IMR-90 (cell line): ENCODE results near the gene LARP1B. TPM values are rescaled to one million over a fixed set of nuclear protein-coding genes. Genes with fewer than 3 reads are reported as not detected.
A peak's percentile ranks its signal among the peaks of the same experiment; 100 is the strongest.

Experiments used
- ATAC-seq: fragments of 200-7000 bp; cut with Tn5 transposase; 2 replicates; pipeline ENCODE4 v1.9.1; 2020; ENCODE audit warnings: low read depth, mild to moderate bottlenecking, moderate library complexity
- BruUV-seq: library from RNA; stranded (reverse); fragments of 400-500 nt; replicated peaks from 2 replicates; lab custom pipeline; 2021; lab: Mats Ljungman, UMichigan
- CTCF ChIA-PET: fragments of 300-600 bp; formaldehyde crosslinking; extraction: SDS; loops from one replicate; lab custom pipeline; 2021; ENCODE audit warnings: antibody characterized with exemption; lab: Yijun Ruan, JAX
- POLR2A ChIA-PET: fragments of 300-600 bp; sonication (Branson Sonifier 250); formaldehyde crosslinking; loops from one replicate; lab custom pipeline; 2022; ENCODE audit warnings: antibody characterized with exemption; ENCODE audit not compliant: unreplicated experiment; lab: Charles Lee
- DNase-seq: peaks from one replicate; pipeline ENCODE4 v3.0.0; 2013
- H2AFZ ChIP-seq: replicated peaks from 2 replicates; pipeline ENCODE3; 2013; ENCODE audit warnings: low read length, mild to moderate bottlenecking; ENCODE audit not compliant: poor library complexity
- H2AK5ac ChIP-seq: 2 replicates; pipeline ENCODE4 v1.6.1; 2013; ENCODE audit warnings: low read depth, low read length, inconsistent platforms
- H2AK9ac ChIP-seq: replicated peaks from 2 replicates; pipeline ENCODE3; 2013; ENCODE audit warnings: mild to moderate bottlenecking, low read depth, low read length, moderate library complexity; ENCODE audit not compliant: poor library complexity
- H2BK120ac ChIP-seq: 2 replicates; pipeline ENCODE4 v1.6.1; 2013; ENCODE audit warnings: low read depth, low read length, inconsistent platforms
- H2BK15ac ChIP-seq: 3 replicates; pipeline ENCODE4 v1.6.1; 2013; ENCODE audit warnings: low read depth, low read length, inconsistent platforms
- H2BK20ac ChIP-seq: 2 replicates; pipeline ENCODE4 v1.6.1; 2013; ENCODE audit warnings: low read depth, mild to moderate bottlenecking, inconsistent platforms, low read length, moderate library complexity
- H2BK5ac ChIP-seq: 2 replicates; pipeline ENCODE4 v1.6.1; 2013; ENCODE audit warnings: mild to moderate bottlenecking, low read depth, low read length, inconsistent platforms; ENCODE audit not compliant: poor library complexity, severe bottlenecking
- H3K14ac ChIP-seq: replicated peaks from 2 replicates; pipeline ENCODE4 v1.6.1; 2013; ENCODE audit warnings: low read depth, low read length, inconsistent platforms
- H3K18ac ChIP-seq: 2 replicates; pipeline ENCODE4 v1.6.1; 2013; ENCODE audit warnings: low read depth, low read length, control low read depth
- H3K23ac ChIP-seq: 2 replicates; pipeline ENCODE4 v1.6.1; 2013; ENCODE audit warnings: low read depth, low read length, inconsistent platforms
- H3K27ac ChIP-seq: 2 replicates; pipeline ENCODE4 v1.5.1; 2013; ENCODE audit warnings: mild to moderate bottlenecking, control low read depth, low read length; ENCODE audit not compliant: insufficient read depth
- H3K27me3 ChIP-seq: 2 replicates; pipeline ENCODE4 v1.6.1; 2013; ENCODE audit warnings: low read length; ENCODE audit not compliant: control insufficient read depth, insufficient read depth
- H3K36me3 ChIP-seq: 2 replicates; pipeline ENCODE4 v1.6.1; 2013; ENCODE audit warnings: low read length, mixed read lengths; ENCODE audit not compliant: control insufficient read depth, insufficient read depth
- H3K4ac ChIP-seq: 2 replicates; pipeline ENCODE4 v1.6.1; 2013; ENCODE audit warnings: low read depth, low read length, inconsistent platforms
- H3K4me1 ChIP-seq: 2 replicates; pipeline ENCODE4 v1.6.1; 2013; ENCODE audit warnings: low read length, mixed read lengths; ENCODE audit not compliant: control insufficient read depth, insufficient read depth
- H3K4me2 ChIP-seq: 2 replicates; pipeline ENCODE4 v1.6.1; 2013; ENCODE audit warnings: low read depth, mild to moderate bottlenecking, control low read depth, low read length, moderate library complexity
- H3K4me3 ChIP-seq: 2 replicates; pipeline ENCODE4 v1.5.1; 2013; ENCODE audit warnings: low read depth, mild to moderate bottlenecking, control low read depth, low read length, moderate library complexity; ENCODE audit not compliant: insufficient read depth
- H3K56ac ChIP-seq: 2 replicates; pipeline ENCODE4 v1.6.1; 2013; ENCODE audit warnings: low read length, inconsistent platforms; ENCODE audit not compliant: insufficient read depth; ENCODE audit errors: extremely low read depth
- H3K79me1 ChIP-seq, 2 experiments: 2 replicates each; pipeline ENCODE4 v1.6.1; 2013; ENCODE audit warnings: low read length in 2 of 2, inconsistent platforms in 1 of 2, low read depth in 1 of 2
- H3K9ac ChIP-seq: 2 replicates; pipeline ENCODE4 v1.6.1; 2013; ENCODE audit warnings: low read depth, low read length, control low read depth
- H3K9me1 ChIP-seq: 2 replicates; pipeline ENCODE4 v1.6.1; 2013; ENCODE audit warnings: low read length, inconsistent platforms; ENCODE audit not compliant: insufficient read depth
- H3K9me3 ChIP-seq: 2 replicates; pipeline ENCODE4 v1.6.1; 2013; ENCODE audit warnings: low read length; ENCODE audit not compliant: control insufficient read depth, insufficient read depth
- H4K20me1 ChIP-seq: 2 replicates; pipeline ENCODE4 v1.6.1; 2013; ENCODE audit warnings: low read length, inconsistent platforms; ENCODE audit not compliant: insufficient read depth
- H4K5ac ChIP-seq: 2 replicates; pipeline ENCODE4 v1.6.1; 2013; ENCODE audit warnings: mild to moderate bottlenecking, low read depth, low read length, control low read depth
- H4K8ac ChIP-seq, 2 experiments: 2 replicates each; pipeline ENCODE4 v1.6.1; 2013; ENCODE audit warnings: low read depth in 2 of 2, low read length in 2 of 2, control low read depth in 1 of 2, inconsistent platforms in 1 of 2
- H4K91ac ChIP-seq: 2 replicates; pipeline ENCODE4 v1.6.1; 2013; ENCODE audit warnings: low read depth, low read length, inconsistent platforms; ENCODE audit not compliant: insufficient read depth
- MAFK ChIP-seq: IDR thresholded peaks from 2 replicates; pipeline ENCODE4 v1.6.1; 2012; ENCODE audit warnings: low read depth, low read length, improper control_type of control experiment
- NFE2L2 ChIP-seq: fragments of 150-350 bp; IDR thresholded peaks from 2 replicates; pipeline ENCODE4 v1.6.1; 2016; ENCODE audit warnings: low read depth, mild to moderate bottlenecking, low read length
- WGBS, 2 experiments: methylation state at CpG; one replicate each; pipeline versions ENCODE4 v1.1.5 to v1.1.7; 2013; ENCODE audit warnings: missing lambda C conversion rate in 2 of 2; ENCODE audit not compliant: insufficient read length in 1 of 2; ENCODE audit errors: extremely low coverage in 2 of 2; 5-methylcytosine and 5-hydroxymethylcytosine counted together
- dilution Hi-C: fragments of 300-500 bp; cut with HindIII; formaldehyde crosslinking; loops from one replicate; pipeline ENCODE4 v1.14.3; 2018; ENCODE audit warnings: low sequenced_read_pairs; ENCODE audit not compliant: unreplicated experiment
- in situ Hi-C: fragments of 300-500 bp; cut with MboI; formaldehyde crosslinking; loops from 3 replicates; pipeline ENCODE4 v1.14.3; 2019; ENCODE audit warnings: low sequenced_read_pairs, inconsistent platforms, mixed read lengths
- intact Hi-C: fragments of 100-400 bp; cut with micrococcal nuclease; formaldehyde crosslinking; loops from 2 replicates; pipeline ENCODE4 v1.10.0; 2022
- polyA plus RNA-seq, 3 experiments: library from polyadenylated mRNA; depleted of rRNA; stranded (reverse); fragments of >200 nt; gene quantifications; 2 replicates each; pipeline ENCODE4 v1.2.3, GENCODE V29; 2012; ENCODE audit warnings: low replicate concordance in 1 of 3
- total RNA-seq: library from RNA; depleted of rRNA; stranded (reverse); fragments of >200 nt; gene quantifications from 2 replicates; pipeline ENCODE4 v1.2.3, GENCODE V29; 2012

The LARP1B gene
- total and polyA plus RNA-seq, 2 of the 4 experiments (the other 2 are of a cell fraction): 8.8 to 11.1 TPM

DNA sequence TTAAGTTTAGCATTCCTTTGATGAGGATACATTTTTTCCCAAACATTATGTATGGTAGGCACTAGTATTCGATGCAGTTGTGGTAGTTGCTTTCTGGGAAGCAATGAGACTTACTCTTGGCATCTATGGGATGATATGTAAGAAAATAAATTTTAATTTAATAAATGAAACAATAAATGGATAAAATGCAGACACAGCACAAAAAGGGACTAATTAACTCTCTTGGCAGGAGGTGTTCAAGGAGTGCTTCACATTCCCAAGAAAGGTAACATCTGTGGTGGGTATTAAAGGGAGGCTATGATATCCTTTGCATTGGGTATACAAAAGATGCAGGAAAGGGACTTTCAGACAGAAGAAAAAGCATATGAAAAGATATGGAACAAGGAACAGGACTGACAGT lies 115.5 kb downstream of the LARP1B start:
- H3K4ac ChIP-seq: no peak overlapping the region
- no peak overlapping the region for H2AFZ ChIP-seq
- H2AK9ac ChIP-seq: no peak overlapping the region
- no peak overlapping the region for H4K8ac ChIP-seq
- ChIA-PET CTCF (no interaction called here), POLR2A (no interaction called here)
- no peak overlapping the region for H3K56ac ChIP-seq
- H3K9ac ChIP-seq: no peak overlapping the region
- no peaks in the 10 kb centered on the region for H3K9me1 ChIP-seq
- no peak overlapping the region for H2BK5ac ChIP-seq
- ATAC-seq (no peak), DNase-seq (no peak)
- no peak overlapping the region for H3K18ac ChIP-seq
- no peaks in the 10 kb centered on the region for H3K27me3 ChIP-seq
- TF ChIP-seq NFE2L2 (no peak), MAFK (peak; percentile 61; the same call in 1 of the 2 replicates)
- no peaks in the 10 kb centered on the region for H3K9me3 ChIP-seq
- no peak overlapping the region for H4K91ac ChIP-seq
- H3K36me3 ChIP-seq: 0 out of 2 replicates have a peak, but pooled peaks cover 2% of the 10 kb centered on the region
- H2AK5ac ChIP-seq: no peak overlapping the region
- no peak overlapping the region for H2BK120ac ChIP-seq
- in situ Hi-C loops: loop anchor here (25.0 kb wide), 1 partner anchor 386 kb away; no protein-coding TSS in a partner anchor
- no peak overlapping the region for H2BK15ac ChIP-seq
- no peak overlapping the region for H3K4me2 ChIP-seq
- no peak overlapping the region for H4K5ac ChIP-seq
- H3K4me3 ChIP-seq: no peak overlapping the region
- BruUV-seq: no TSS peak
- H3K4me1 ChIP-seq: no peaks in the 10 kb centered on the region
- H3K14ac ChIP-seq: no peak overlapping the region
- no CpG with 5 or more reads among the region's 1 CpG for WGBS, 2 experiments
- H4K20me1 ChIP-seq: no peaks in the 10 kb centered on the region
- dilution Hi-C loops: no loop called here
- intact Hi-C loops: no loop called here
- H3K79me1 ChIP-seq: peaks cover 0 to 2% of the 10 kb centered on the region in 2 experiments; a peak in 1 of 4 replicates
- H3K23ac ChIP-seq: no peak overlapping the region
- H2BK20ac ChIP-seq: no peak overlapping the region
- no peak overlapping the region for H3K27ac ChIP-seq
